HG02885 (cell line): ENCODE data around the gene SRCIN1.

Experiments used
- ATAC-seq: cut with Tn5 transposase; IDR thresholded peaks from one replicate; pipeline ENCODE4 v1.9.1; 2021; ENCODE audit warnings: mild to moderate bottlenecking; ENCODE audit not compliant: unreplicated experiment, poor library complexity

The SRCIN1 gene

GRCh38 chr17:38584350-38584925 lies 21.3 kb downstream of the SRCIN1 start:
- ATAC-seq: no peak

GRCh38 chr17:38583828-38584349 lies 21.9 kb downstream of the SRCIN1 start:
- no peak for ATAC-seq

- no peak for ATAC-seq
These were observed 22.6 kb downstream of the SRCIN1 start for GRCh38 chr17:38583176-38583575.

GRCh38 chr17:38582069-38582468 lies 23.7 kb downstream of the SRCIN1 start:
- ATAC-seq: no peak

- ATAC-seq: no peak
These were observed 25.8 kb downstream of the SRCIN1 start for GRCh38 chr17:38579934-38580333.

- ATAC-seq: no peak
These were observed 26.7 kb downstream of the SRCIN1 start for GRCh38 chr17:38579083-38579480.

- ATAC-seq: no peak
These were observed 27.3 kb downstream of the SRCIN1 start for GRCh38 chr17:38578229-38579082.

GRCh38 chr17:38577645-38578173 lies 28.0 kb downstream of the SRCIN1 start:
- no peak for ATAC-seq

- ATAC-seq: no peak
These were observed 28.5 kb downstream of the SRCIN1 start for GRCh38 chr17:38577244-38577643.

- no peak for ATAC-seq
These were observed 30.0 kb downstream of the SRCIN1 start for GRCh38 chr17:38575781-38576180.

- ATAC-seq: no peak
These were observed 31.0 kb downstream of the SRCIN1 start for GRCh38 chr17:38574712-38575111.

- no peak for ATAC-seq
These were observed 32.9 kb downstream of the SRCIN1 start for GRCh38 chr17:38572669-38573365.

GRCh38 chr17:38571833-38572668 lies 33.7 kb downstream of the SRCIN1 start:
- no peak for ATAC-seq

GRCh38 chr17:38569701-38570512 lies 35.8 kb downstream of the SRCIN1 start:
- ATAC-seq: no peak

- ATAC-seq: no peak
These were observed 36.8 kb downstream of the SRCIN1 start for GRCh38 chr17:38568845-38569510.

- ATAC-seq: no peak
These were observed 37.5 kb downstream of the SRCIN1 start for GRCh38 chr17:38568274-38568673.

- no peak for ATAC-seq
These were observed 38.4 kb downstream of the SRCIN1 start for GRCh38 chr17:38567350-38567749.

GRCh38 chr17:38566666-38567031 lies 39.1 kb downstream of the SRCIN1 start:
- no peak for ATAC-seq
